VCaP (cell line): ENCODE results near the gene SLC38A10.

ENCODE experiments used
- H3K27ac ChIP-seq: fragments of 450-650 bp; 2 replicates; pipeline ENCODE4 v1.5.1; 2017
- CTCF ChIP-seq: fragments of 450-650 bp; conservative IDR thresholded peaks from 2 replicates; pipeline ENCODE4 v1.5.1; 2017; ENCODE audit warnings: mild to moderate bottlenecking, moderate library complexity

The SLC38A10 gene

GRCh38 chr17:81259058-81259605 is 36.0 kb downstream of the SLC38A10 start:
- no peak overlapping the region for H3K27ac ChIP-seq
- TF ChIP-seq CTCF: no peak

- H3K27ac ChIP-seq: no peak overlapping the region
- TF ChIP-seq CTCF: no peak; the same call in 1 of the 2 replicates
Measured at GRCh38 chr17:81258292-81258691, 36.8 kb downstream of the SLC38A10 start.

GRCh38 chr17:81257533-81257932 is 37.6 kb downstream of the SLC38A10 start:
- TF ChIP-seq CTCF: no peak
- H3K27ac ChIP-seq: no peak overlapping the region

GRCh38 chr17:81256616-81257015 is 38.5 kb downstream of the SLC38A10 start:
- no peak overlapping the region for H3K27ac ChIP-seq
- no peak for TF ChIP-seq CTCF

GRCh38 chr17:81254955-81255717 is 40.0 kb downstream of the SLC38A10 start:
- peak; percentile 78 for TF ChIP-seq CTCF
- peak overlapping the region; percentile 57 for H3K27ac ChIP-seq

GRCh38 chr17:81253358-81254131 is 41.6 kb downstream of the SLC38A10 start:
- no peak overlapping the region for H3K27ac ChIP-seq
- TF ChIP-seq CTCF: peak; percentile 88

- TF ChIP-seq CTCF: no peak
- peak overlapping the region; percentile 66; the same call in 1 of the 2 replicates for H3K27ac ChIP-seq
Measured at GRCh38 chr17:81252987-81253329, 42.1 kb downstream of the SLC38A10 start.
